H9 (cell line): ENCODE data around the gene TNS2. TPM values are rescaled to one million over a fixed set of nuclear protein-coding genes. Genes with fewer than 3 reads are reported as not detected.

Experiments
- DNase-seq: peaks from one replicate; pipeline ENCODE4 v3.0.0-alpha.2; 2017
- H2AFZ ChIP-seq: one replicate; pipeline ENCODE4 v1.6.1; 2013; ENCODE audit warnings: mild to moderate bottlenecking, low read length, control low read depth, moderate library complexity
- H2AK5ac ChIP-seq: 2 replicates; pipeline ENCODE4 v1.6.1; 2013; ENCODE audit warnings: low read length, control low read depth, mixed read lengths; ENCODE audit not compliant: insufficient read length
- H2BK120ac ChIP-seq: one replicate; pipeline ENCODE4 v1.6.1; 2013; ENCODE audit warnings: low read depth, mild to moderate bottlenecking, low read length, control low read depth, inconsistent platforms; ENCODE audit not compliant: poor library complexity, severe bottlenecking
- H2BK12ac ChIP-seq: 2 replicates; pipeline ENCODE4 v1.6.1; 2013; ENCODE audit warnings: low read length, control low read depth, mixed read lengths, low read depth; ENCODE audit not compliant: insufficient read length
- H2BK15ac ChIP-seq: 2 replicates; pipeline ENCODE4 v1.6.1; 2013; ENCODE audit warnings: low read depth, low read length, control low read depth
- H2BK20ac ChIP-seq: one replicate; pipeline ENCODE4 v1.6.1; 2013; ENCODE audit warnings: low read depth, mild to moderate bottlenecking, low read length, control low read depth, inconsistent platforms; ENCODE audit not compliant: poor library complexity, severe bottlenecking
- H2BK5ac ChIP-seq: 2 replicates; pipeline ENCODE4 v1.6.1; 2013; ENCODE audit warnings: low read length, control low read depth, mixed read lengths; ENCODE audit not compliant: insufficient read length
- H3K14ac ChIP-seq: 2 replicates; pipeline ENCODE4 v1.6.1; 2013; ENCODE audit warnings: low read length, control low read depth; ENCODE audit not compliant: insufficient read depth
- H3K18ac ChIP-seq: 2 replicates; pipeline ENCODE4 v1.6.1; 2013; ENCODE audit warnings: low read depth, mild to moderate bottlenecking, mixed read lengths, low read length, control low read depth; ENCODE audit not compliant: insufficient read length
- H3K23ac ChIP-seq: 2 replicates; pipeline ENCODE4 v1.6.1; 2013; ENCODE audit warnings: low read length, control low read depth, mixed read lengths, low read depth; ENCODE audit not compliant: insufficient read length
- H3K23me2 ChIP-seq: 2 replicates; pipeline ENCODE4 v1.6.1; 2013; ENCODE audit warnings: low read depth, mild to moderate bottlenecking, mixed read lengths, low read length, control low read depth; ENCODE audit not compliant: insufficient read length, poor library complexity, severe bottlenecking
- H3K27ac ChIP-seq: 2 replicates; pipeline ENCODE4 v1.5.1; 2013; ENCODE audit warnings: low read length, control low read depth, mixed read lengths, low read depth; ENCODE audit not compliant: insufficient read length
- H3K27me3 ChIP-seq: 2 replicates; pipeline ENCODE4 v1.6.1; 2013; ENCODE audit warnings: low read length, control low read depth, inconsistent platforms; ENCODE audit not compliant: insufficient read depth
- H3K4ac ChIP-seq: 2 replicates; pipeline ENCODE4 v1.6.1; 2013; ENCODE audit warnings: low read depth, mild to moderate bottlenecking, control low read depth, inconsistent platforms, low read length, moderate library complexity
- H3K4me1 ChIP-seq: 2 replicates; pipeline ENCODE4 v1.6.1; 2013; ENCODE audit warnings: low read length, control low read depth, inconsistent platforms; ENCODE audit not compliant: insufficient read depth
- H3K4me2 ChIP-seq: 2 replicates; pipeline ENCODE4 v1.6.1; 2013; ENCODE audit warnings: low read length, control low read depth, mixed read lengths; ENCODE audit not compliant: insufficient read length, insufficient read depth
- H3K56ac ChIP-seq: 2 replicates; pipeline ENCODE4 v1.6.1; 2013; ENCODE audit warnings: low read depth, mild to moderate bottlenecking, mixed read lengths, low read length, control low read depth; ENCODE audit not compliant: insufficient read length
- H3K79me1 ChIP-seq: 2 replicates; pipeline ENCODE4 v1.6.1; 2013; ENCODE audit warnings: low read depth, mild to moderate bottlenecking, moderate library complexity, low read length, control low read depth, inconsistent platforms; ENCODE audit not compliant: insufficient read depth, poor library complexity, severe bottlenecking
- H3K79me2 ChIP-seq: 2 replicates; pipeline ENCODE4 v1.6.1; 2013; ENCODE audit warnings: low read length, control low read depth, inconsistent platforms; ENCODE audit not compliant: insufficient read depth
- H3K9ac ChIP-seq: 2 replicates; pipeline ENCODE4 v1.6.1; 2013; ENCODE audit warnings: low read length, control low read depth, mixed read lengths; ENCODE audit not compliant: insufficient read length; ENCODE audit errors: extremely low read depth
- H3K9me3 ChIP-seq: one replicate; pipeline ENCODE4 v1.6.1; 2013; ENCODE audit warnings: low read depth, low read length, inconsistent platforms; ENCODE audit not compliant: control insufficient read depth
- H3T11ph ChIP-seq: one replicate; pipeline ENCODE4 v1.6.1; 2013; ENCODE audit warnings: mild to moderate bottlenecking, low read length, control low read depth, inconsistent platforms
- H4K20me1 ChIP-seq: one replicate; pipeline ENCODE4 v1.6.1; 2013; ENCODE audit not compliant: control insufficient read depth, insufficient read length, insufficient read depth
- H4K5ac ChIP-seq: 2 replicates; pipeline ENCODE4 v1.6.1; 2013; ENCODE audit warnings: low read depth, mild to moderate bottlenecking, mixed read lengths, low read length, control low read depth; ENCODE audit not compliant: insufficient read length
- H4K8ac ChIP-seq: replicated peaks from 2 replicates; pipeline ENCODE4 v1.6.1; 2013; ENCODE audit warnings: low read length, control low read depth, mixed read lengths, low read depth; ENCODE audit not compliant: insufficient read length
- H4K91ac ChIP-seq: 2 replicates; pipeline ENCODE4 v1.6.1; 2013; ENCODE audit warnings: low read depth, mild to moderate bottlenecking, moderate library complexity, mixed read lengths, low read length, control low read depth; ENCODE audit not compliant: insufficient read length
- H3K27ac Mint-ChIP-seq, 3 experiments: 2 replicates in 2 of 3; 3 replicates in 1 of 3; pipeline ENCODE4 v1.8.0; 2020 to 2021; ENCODE audit warnings: mixed read lengths in 3 of 3, mild to moderate bottlenecking in 1 of 3, moderate library complexity in 1 of 3
- H3K27me3 Mint-ChIP-seq: 2 replicates; pipeline ENCODE4 v1.8.0; 2021; ENCODE audit warnings: low read depth, mild to moderate bottlenecking, moderate library complexity, mixed read lengths
- H3K36me3 Mint-ChIP-seq, 3 experiments: 2 replicates in 2 of 3; 3 replicates in 1 of 3; pipeline ENCODE4 v1.8.0; 2020 to 2021; ENCODE audit warnings: low read depth in 3 of 3, mixed read lengths in 3 of 3; ENCODE audit not compliant: insufficient read depth in 1 of 3
- H3K4me1 Mint-ChIP-seq, 2 experiments: 2 replicates each; pipeline ENCODE4 v1.8.0; 2020; ENCODE audit warnings: mixed read lengths in 2 of 2
- H3K4me3 Mint-ChIP-seq, 2 experiments: 2 replicates in 1 of 2; 3 replicates in 1 of 2; pipeline ENCODE4 v1.8.0; 2020 to 2021; ENCODE audit warnings: mild to moderate bottlenecking in 2 of 2, mixed read lengths in 2 of 2, moderate library complexity in 1 of 2
- H3K9me3 Mint-ChIP-seq, 2 experiments: 2 replicates in 1 of 2; 3 replicates in 1 of 2; pipeline ENCODE4 v1.8.0; 2020; ENCODE audit warnings: mild to moderate bottlenecking in 2 of 2, mixed read lengths in 2 of 2, moderate library complexity in 1 of 2
- CTCF ChIP-seq: fragments of 200-600 bp; sonication (generic); conservative IDR thresholded peaks from 3 replicates; pipeline ENCODE4 v1.8.0; 2021; ENCODE audit warnings: antibody characterized with exemption, mild to moderate bottlenecking
- WGBS: extraction: QIAGEN DNeasy Blood & Tissue Kit; methylation state at CpG from one replicate; pipeline ENCODE4 v1.1.7; 2013; ENCODE audit warnings: missing lambda C conversion rate, low lambda C conversion rate, mixed read lengths; ENCODE audit not compliant: insufficient read length; ENCODE audit errors: extremely low coverage; 5-methylcytosine and 5-hydroxymethylcytosine counted together
- total RNA-seq: library from RNA; stranded (reverse); gene quantifications from 2 replicates; pipeline ENCODE4 v1.2.1, GENCODE V29; 2021

Gene TNS2
- total RNA-seq, 1 experiment from 2014 or later, result 4.5 TPM

GRCh38 chr12:53004178-53004577, 45.7 kb upstream of the TNS2 start:
- Histone ChIP-seq H4K5ac (no peak overlapping the region), H3T11ph (no peak overlapping the region), H2BK5ac (no peak overlapping the region), H3K18ac (peak overlapping the region; percentile 64), H3K4me1 (peaks cover 5% of the 10 kb centered on the region; the same call in 1 of the 2 replicates), H2BK15ac (no peak overlapping the region), H3K27ac (peak overlapping the region; percentile 91), H3K79me2 (peaks cover 19% of the 10 kb centered on the region), H3K9ac (peak overlapping the region; percentile 49), H2BK120ac (no peak overlapping the region), H2AFZ (peak overlapping the region; percentile 77), H2AK5ac (no peak overlapping the region), H3K9me3 (no peaks in the 10 kb centered on the region), H3K56ac (no peak overlapping the region), H4K91ac (no peak overlapping the region), H3K23me2 (peaks cover 3% of the 10 kb centered on the region), H4K8ac (no peak overlapping the region), H2BK12ac (no peak overlapping the region), H3K14ac (no peak overlapping the region), H4K20me1 (no peaks in the 10 kb centered on the region), H2BK20ac (no peak overlapping the region), H3K79me1 (no peaks in the 10 kb centered on the region), H3K27me3 (no peaks in the 10 kb centered on the region), H3K4ac (no peak overlapping the region), H3K23ac (no peak overlapping the region), H3K4me2 (peak overlapping the region; percentile 86)
- no peaks in the 10 kb centered on the region; the same call in 1 of the 2 replicates for H3K27me3 Mint-ChIP-seq
- peaks cover 0 to 2% of the 10 kb centered on the region in 2 experiments; a peak in 2 of 5 replicates for H3K9me3 Mint-ChIP-seq
- peak overlapping the region; percentile 95 to 99 for H3K4me3 Mint-ChIP-seq
- WGBS, result no CpG with 5 or more reads among the region's 5 CpGs
- H3K4me1 Mint-ChIP-seq, result peaks cover 22 to 32% of the 10 kb centered on the region in 2 experiments
- no peak for TF ChIP-seq CTCF
- peaks cover 17 to 24% (median 18%) of the 10 kb centered on the region in 3 experiments for H3K36me3 Mint-ChIP-seq
- peak; percentile 57 for DNase-seq
- peak overlapping the region; percentile 10 to 97 (median 85); a peak in 6 of 7 replicates for H3K27ac Mint-ChIP-seq
